AG08396 (cell line): Measurements from ENCODE around the gene RAB3C.

ENCODE experiments used
- DNase-seq: peaks from one replicate; pipeline ENCODE4 v3.0.0; 2012; ENCODE audit warnings: low spot score, mixed read lengths

The RAB3C gene

GRCh38 chr5:58735637-58736036, 152.8 kb downstream of the RAB3C start:
- DNase-seq, result no peak

DNA sequence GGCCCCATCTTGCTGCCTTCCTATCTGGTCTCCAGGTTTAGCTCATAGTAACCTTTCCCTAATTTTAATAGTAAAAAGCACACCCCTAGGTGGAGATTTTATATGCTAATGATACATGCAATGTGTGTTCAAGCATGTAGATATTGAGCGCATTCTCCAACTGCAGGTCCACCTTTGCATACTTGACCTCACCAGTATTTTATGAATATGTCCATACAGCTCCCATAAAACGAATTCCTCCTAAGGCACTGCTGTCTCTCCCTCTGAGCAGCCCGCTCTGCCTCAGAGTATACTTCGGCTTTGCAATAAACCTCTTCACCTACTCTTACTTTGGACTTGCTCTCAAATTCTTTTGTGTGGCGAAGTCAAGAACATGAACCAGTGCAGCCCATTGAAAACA, 153.3 kb downstream of the RAB3C start:
- DNase-seq, result no peak

- no peak for DNase-seq
These were observed 154.8 kb downstream of the RAB3C start for GRCh38 chr5:58737671-58738070.

DNA sequence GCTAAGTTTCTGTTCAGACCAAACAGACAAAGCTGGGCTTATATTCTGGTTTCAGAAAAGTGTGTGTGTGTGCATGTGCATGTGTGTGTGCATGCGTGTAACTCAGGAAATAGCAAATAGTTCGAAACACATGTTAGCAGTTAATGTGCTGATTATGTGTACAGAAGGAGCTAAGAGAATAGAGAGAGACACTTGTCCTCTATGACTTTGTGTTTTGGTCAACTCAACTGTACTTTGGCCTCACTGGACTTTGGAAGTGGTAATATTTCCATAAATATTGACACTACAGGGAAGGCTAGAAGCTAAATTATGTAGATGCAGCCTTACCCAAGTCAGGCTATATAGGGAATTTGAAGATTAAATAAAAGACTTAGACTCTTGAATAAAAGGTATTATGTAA, 155.5 kb downstream of the RAB3C start:
- no peak for DNase-seq

GRCh38 chr5:58739051-58739450, 156.2 kb downstream of the RAB3C start:
- DNase-seq, result no peak

DNA sequence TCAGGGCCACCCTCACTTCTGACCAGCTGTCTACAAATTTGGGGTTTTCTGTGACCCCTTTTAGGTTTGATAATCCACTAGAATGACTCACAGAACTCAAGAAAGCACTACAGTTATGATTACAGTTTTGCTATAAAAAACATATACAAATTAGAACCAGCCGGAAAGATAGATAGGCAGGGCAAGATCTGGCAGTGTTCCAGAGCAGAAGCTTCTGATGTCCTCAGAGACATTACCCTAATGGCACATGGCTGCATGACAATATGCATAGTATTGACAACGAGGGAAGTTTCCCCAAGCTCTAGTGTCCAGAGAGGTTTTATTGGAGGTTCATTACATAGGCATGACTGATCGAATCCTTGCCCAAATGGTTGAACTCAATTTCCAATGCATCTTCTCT, 158.1 kb downstream of the RAB3C start:
- no peak for DNase-seq

GRCh38 chr5:58745350-58745749, 162.5 kb downstream of the RAB3C start:
- DNase-seq, result no peak

GRCh38 chr5:58746321-58746720, 163.4 kb downstream of the RAB3C start:
- DNase-seq, result no peak

GRCh38 chr5:58750036-58750435, 167.2 kb downstream of the RAB3C start:
- no peak for DNase-seq

GRCh38 chr5:58751222-58751837, 168.5 kb downstream of the RAB3C start:
- DNase-seq, result no peak

GRCh38 chr5:58752104-58752503, 169.2 kb downstream of the RAB3C start:
- no peak for DNase-seq

DNA sequence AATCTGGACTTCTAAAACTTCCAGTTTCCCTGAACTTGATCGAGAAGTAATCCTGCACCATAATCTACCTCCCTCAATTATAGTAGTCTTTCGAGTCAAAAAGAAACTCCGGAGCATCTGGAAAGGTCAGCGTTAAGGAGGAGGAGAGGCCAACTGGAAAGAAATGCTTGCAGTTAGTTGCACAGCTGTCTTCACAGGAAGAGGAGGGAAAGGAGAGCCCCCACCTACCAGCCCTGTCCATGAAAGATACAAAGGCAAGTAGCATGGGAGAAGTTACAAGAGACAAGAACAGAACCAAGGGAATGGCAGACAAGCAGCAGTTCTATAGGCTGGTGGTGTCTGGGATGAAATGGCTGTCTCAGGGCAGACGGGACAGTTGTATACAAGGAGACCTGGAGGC, 170.6 kb downstream of the RAB3C start:
- DNase-seq, result no peak

DNA sequence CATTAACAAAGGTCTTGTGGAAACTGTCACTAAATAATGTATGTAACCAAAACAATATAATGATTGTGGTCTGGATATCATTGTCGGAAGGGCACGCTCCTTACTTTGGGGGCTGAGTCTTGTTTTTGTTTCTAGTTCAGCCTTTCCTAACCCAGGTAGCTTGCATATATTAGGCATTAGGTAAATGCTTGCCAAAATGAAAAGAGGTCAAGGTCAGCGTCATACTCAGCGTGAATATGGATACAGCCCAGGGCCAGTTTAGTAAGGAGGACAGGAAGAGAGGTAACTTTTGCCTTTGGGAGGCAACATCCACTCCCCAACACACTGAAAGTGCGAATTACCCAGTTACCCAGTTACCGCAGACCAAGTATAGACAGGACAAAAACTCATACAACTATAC, 171.4 kb downstream of the RAB3C start:
- DNase-seq, result no peak

DNA sequence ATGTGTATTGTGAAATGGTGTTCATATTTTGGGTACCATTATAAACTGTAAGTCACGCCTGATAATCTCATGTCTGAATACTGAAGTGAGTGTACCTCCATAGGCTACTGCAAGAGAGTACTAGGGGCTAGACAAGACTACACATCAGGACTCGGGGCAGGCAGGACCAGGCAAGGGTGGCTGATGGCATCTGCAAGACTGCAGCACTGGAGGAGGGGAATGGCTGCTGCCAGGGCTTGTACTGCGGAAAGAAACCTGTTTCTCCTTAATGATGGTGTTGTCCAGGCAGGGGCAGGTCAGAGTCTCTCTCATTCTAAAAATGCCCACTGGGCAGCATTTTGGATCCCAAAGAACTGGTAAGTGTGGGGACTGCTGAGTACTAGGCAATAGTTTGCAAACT, 172.5 kb downstream of the RAB3C start:
- DNase-seq, result no peak

GRCh38 chr5:58759745-58760144, 176.9 kb downstream of the RAB3C start:
- no peak for DNase-seq

DNA sequence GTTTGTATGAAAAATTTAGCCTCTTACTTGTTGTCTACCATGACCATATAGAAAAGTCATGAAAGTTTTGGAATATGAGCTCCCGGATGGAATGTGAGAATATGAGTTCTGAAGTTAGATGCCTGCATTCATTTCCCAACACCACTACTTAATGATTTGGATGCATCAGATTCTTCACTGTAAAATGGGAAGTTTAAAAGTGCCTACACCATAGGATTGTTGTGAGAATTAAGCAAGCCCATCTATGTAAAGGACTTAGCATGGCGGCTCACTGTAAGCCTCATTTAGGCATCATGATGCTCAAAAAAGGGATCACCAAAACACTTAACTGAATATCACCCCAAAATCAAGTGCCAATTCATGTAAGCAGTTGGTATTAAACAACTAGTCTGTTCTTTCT, 177.3 kb downstream of the RAB3C start:
- DNase-seq, result no peak

- DNase-seq, result no peak
These were observed 178.5 kb downstream of the RAB3C start for GRCh38 chr5:58761407-58761806.

DNA sequence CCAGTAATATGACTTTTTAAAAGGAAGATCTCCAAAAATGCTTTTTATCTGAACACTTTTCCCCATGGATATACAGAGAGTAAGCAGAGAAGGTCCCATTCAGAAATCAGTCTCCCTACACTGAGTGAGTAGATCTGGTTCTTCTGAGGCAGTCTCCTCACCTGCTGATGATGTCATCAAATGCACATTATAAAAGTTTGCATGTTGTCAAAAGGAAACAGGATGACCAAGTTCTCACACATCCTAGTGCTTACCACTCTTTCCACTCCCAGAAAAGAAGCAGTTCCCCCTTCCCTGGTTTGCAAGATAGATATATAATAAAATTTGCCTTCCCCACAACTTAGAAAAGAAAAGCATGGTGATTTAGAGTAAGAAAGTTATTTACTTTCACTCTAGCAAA, 180.5 kb downstream of the RAB3C start:
- no peak for DNase-seq

- no peak for DNase-seq
These were observed 181.3 kb downstream of the RAB3C start for GRCh38 chr5:58764199-58764598.

DNA sequence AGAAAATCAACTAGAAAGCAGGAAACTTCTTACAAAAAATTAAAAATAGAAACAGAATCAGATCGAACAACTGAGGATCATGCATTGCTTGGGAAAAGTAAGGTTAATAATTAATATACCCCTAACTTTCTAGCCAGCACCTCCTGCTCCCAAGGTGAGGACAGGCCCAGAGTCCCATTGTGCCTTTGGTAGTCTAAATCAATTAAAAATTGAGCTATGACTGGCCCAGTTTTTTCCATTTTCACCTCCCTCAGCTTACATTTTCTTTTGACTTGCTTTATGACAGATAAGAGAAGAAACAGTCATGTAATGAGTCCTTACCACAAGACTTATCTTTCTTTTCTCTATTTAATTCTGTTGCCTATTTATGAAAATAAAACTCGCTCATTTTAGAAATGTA, 182.2 kb downstream of the RAB3C start:
- DNase-seq, result no peak

GRCh38 chr5:58767104-58767503, 184.2 kb downstream of the RAB3C start:
- no peak for DNase-seq

- DNase-seq, result no peak
These were observed 187.3 kb downstream of the RAB3C start for GRCh38 chr5:58770136-58770535.

GRCh38 chr5:58771796-58772195, 188.9 kb downstream of the RAB3C start:
- DNase-seq, result no peak

- no peak for DNase-seq
These were observed 191.0 kb downstream of the RAB3C start for GRCh38 chr5:58773744-58774441.
